ENCODE measurements around the gene CRYM.
"Not testable (repeated sequence)": the region's sequence is repeated elsewhere in the genome, so short reads cannot be mapped to it uniquely, and the experiment has no call there.

The CRYM gene

GRCh38 chr16:21277045-21277926 is 804 bp downstream of the CRYM start:
- no peak for DNase-seq

- DNase-seq, result no peak
These were observed 2.0 kb downstream of the CRYM start for GRCh38 chr16:21276090-21276489.

GRCh38 chr16:21275529-21275928 is 2.6 kb downstream of the CRYM start:
- DNase-seq, result no peak

- DNase-seq, result no peak
These were observed 3.8 kb downstream of the CRYM start for GRCh38 chr16:21274172-21274726.

- not testable (repeated sequence) for DNase-seq
These were observed 5.3 kb downstream of the CRYM start for GRCh38 chr16:21272763-21273162.

GRCh38 chr16:21272253-21272652 is 5.8 kb downstream of the CRYM start:
- no peak for DNase-seq

- DNase-seq, result no peak
These were observed 9.9 kb downstream of the CRYM start for GRCh38 chr16:21268236-21268635.

GRCh38 chr16:21267298-21267697 is 10.8 kb downstream of the CRYM start:
- no peak for DNase-seq

- DNase-seq, result no peak
These were observed 12.8 kb downstream of the CRYM start for GRCh38 chr16:21265104-21265837.

- DNase-seq, result no peak
These were observed 13.5 kb downstream of the CRYM start for GRCh38 chr16:21264571-21265036.

- no peak for DNase-seq
These were observed 14.2 kb downstream of the CRYM start for GRCh38 chr16:21263640-21264570.

- no peak for DNase-seq
These were observed 15.1 kb downstream of the CRYM start for GRCh38 chr16:21262779-21263639.

GRCh38 chr16:21260870-21261791 is 17.0 kb downstream of the CRYM start:
- DNase-seq, result no peak

GRCh38 chr16:21257284-21257683 is 20.8 kb downstream of the CRYM start:
- no peak for DNase-seq

GRCh38 chr16:21256636-21257035 is 21.5 kb downstream of the CRYM start:
- no peak for DNase-seq

GRCh38 chr16:21253470-21253869 is 24.6 kb downstream of the CRYM start:
- DNase-seq, result no peak

- no peak for DNase-seq
These were observed 27.8 kb downstream of the CRYM start for GRCh38 chr16:21250072-21250923.

- DNase-seq, result not testable (repeated sequence)
These were observed 29.9 kb downstream of the CRYM start for GRCh38 chr16:21248179-21248578.

- DNase-seq, result no peak
These were observed 33.4 kb downstream of the CRYM start for GRCh38 chr16:21244518-21245215.
